PC-3 (cell line): ENCODE data around the gene PSMB2.

Source experiments
- CTCF ChIP-seq: fragments of 300-600 bp; sonication (generic); conservative IDR thresholded peaks from 2 replicates; pipeline ENCODE4 v1.5.1; 2017; ENCODE audit warnings: antibody characterized with exemption, low read depth, mild to moderate bottlenecking, low read length
- EZH2 ChIP-seq: fragments of 300-600 bp; sonication (generic); IDR thresholded peaks from one replicate; pipeline ENCODE4 v1.6.1; 2017; ENCODE audit warnings: antibody characterized with exemption, mild to moderate bottlenecking, low read length; ENCODE audit not compliant: unreplicated experiment
- EZH2phosphoT487 ChIP-seq: fragments of 300-600 bp; sonication (generic); IDR thresholded peaks from 2 replicates; pipeline ENCODE4 v1.6.1; 2018; ENCODE audit warnings: mild to moderate bottlenecking, antibody characterized with exemption, low read length, borderline replicate concordance

GRCh38 chr1:35657851-35658250, 16.5 kb upstream of the PSMB2 start:
- TF ChIP-seq CTCF (no peak), EZH2 (no peak), EZH2phosphoT487 (no peak)
